Vagina (tissue), 2 donors: ENCODE data around the gene UMODL1.

ENCODE experiments used
- POLR2A ChIP-seq, 2 donors: fragments of 450-650 bp; IDR thresholded peaks; one replicate each; pipeline ENCODE4 v1.6.1; 2017; ENCODE audit warnings: antibody characterized with exemption in 2 of 2, mild to moderate bottlenecking in 2 of 2, moderate library complexity in 2 of 2
- POLR2AphosphoS5 ChIP-seq, 2 donors: sonication (generic); formaldehyde crosslinking; IDR thresholded peaks; one replicate each; pipeline ENCODE4 v1.9.0; 2017; ENCODE audit warnings: antibody characterized with exemption in 2 of 2, mild to moderate bottlenecking in 2 of 2, low read depth in 1 of 2; ENCODE audit not compliant: insufficient read depth in 1 of 2
- TF ChIP-seq, protein P1 (sequence below), 3 experiments: fragments of 450-650 bp in 2 of 3; fragments of 200-600 bp in 1 of 3; sonication (generic) in 1 of 3; IDR thresholded peaks; one replicate each; pipeline ENCODE4 v1.5.1; 2017 to 2019; ENCODE audit warnings: antibody characterized with exemption in 3 of 3, mild to moderate bottlenecking in 2 of 3, moderate library complexity in 2 of 3

DNA sequence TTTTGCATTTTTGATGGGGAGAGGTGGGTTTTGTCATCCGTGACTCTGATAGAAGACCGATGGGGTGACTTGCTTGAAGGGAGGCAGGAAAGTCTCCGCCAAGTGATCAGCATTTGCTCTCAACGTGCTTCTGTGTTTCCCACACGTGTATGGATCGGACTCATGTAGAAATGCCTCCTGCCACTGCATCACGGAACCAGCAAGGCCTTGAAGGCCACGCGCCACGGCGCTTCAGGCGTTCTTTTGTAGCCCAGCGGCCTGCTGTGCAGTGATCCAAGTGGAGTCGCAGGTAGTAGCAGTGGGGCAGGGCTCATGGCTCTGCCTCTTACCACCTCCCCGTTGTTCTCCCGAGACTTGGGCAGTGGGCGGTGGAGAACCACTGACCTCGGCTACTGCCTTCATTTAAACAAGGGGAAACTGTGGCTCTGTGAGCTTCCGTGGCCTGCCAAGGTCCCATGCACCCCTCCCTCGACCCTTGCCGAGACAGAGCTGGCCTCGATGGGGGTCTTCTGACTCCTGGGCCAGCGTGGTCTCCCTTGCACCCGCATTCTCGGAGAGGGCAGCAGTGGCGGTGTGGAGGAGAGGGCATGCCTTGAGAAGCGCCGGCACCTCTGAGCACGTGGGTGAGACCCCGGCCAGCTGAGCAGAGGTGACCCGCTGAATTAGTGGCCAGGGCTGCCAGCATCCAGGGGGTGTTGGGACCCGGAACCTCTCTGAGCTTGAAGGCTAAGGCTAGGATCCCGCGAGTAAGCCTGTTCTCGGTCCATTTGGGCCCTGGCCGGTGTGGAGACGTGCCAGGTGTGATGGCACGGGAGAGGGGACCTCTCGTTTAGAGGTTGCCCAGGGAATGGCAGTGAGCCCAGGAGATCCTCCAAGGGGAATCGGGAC, 101.7 kb downstream of the UMODL1 start:
- TF ChIP-seq, protein P1, sequence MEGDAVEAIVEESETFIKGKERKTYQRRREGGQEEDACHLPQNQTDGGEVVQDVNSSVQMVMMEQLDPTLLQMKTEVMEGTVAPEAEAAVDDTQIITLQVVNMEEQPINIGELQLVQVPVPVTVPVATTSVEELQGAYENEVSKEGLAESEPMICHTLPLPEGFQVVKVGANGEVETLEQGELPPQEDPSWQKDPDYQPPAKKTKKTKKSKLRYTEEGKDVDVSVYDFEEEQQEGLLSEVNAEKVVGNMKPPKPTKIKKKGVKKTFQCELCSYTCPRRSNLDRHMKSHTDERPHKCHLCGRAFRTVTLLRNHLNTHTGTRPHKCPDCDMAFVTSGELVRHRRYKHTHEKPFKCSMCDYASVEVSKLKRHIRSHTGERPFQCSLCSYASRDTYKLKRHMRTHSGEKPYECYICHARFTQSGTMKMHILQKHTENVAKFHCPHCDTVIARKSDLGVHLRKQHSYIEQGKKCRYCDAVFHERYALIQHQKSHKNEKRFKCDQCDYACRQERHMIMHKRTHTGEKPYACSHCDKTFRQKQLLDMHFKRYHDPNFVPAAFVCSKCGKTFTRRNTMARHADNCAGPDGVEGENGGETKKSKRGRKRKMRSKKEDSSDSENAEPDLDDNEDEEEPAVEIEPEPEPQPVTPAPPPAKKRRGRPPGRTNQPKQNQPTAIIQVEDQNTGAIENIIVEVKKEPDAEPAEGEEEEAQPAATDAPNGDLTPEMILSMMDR (IDR thresholded peaks at IDR 0.05), result no peak
- TF ChIP-seq POLR2A (IDR thresholded peaks at IDR 0.05) (no peak), POLR2AphosphoS5 (IDR thresholded peaks at IDR 0.05; ENCODE audit: insufficient read depth in 1 of 2, low read depth in 1 of 2) (no peak)
